Upper lobe of left lung (tissue), 6 donors: ENCODE measurements around the gene SECISBP2L. TPM values are rescaled to one million over a fixed set of nuclear protein-coding genes. Genes with fewer than 3 reads are reported as not detected.

ENCODE experiments used
- ATAC-seq, 2 donors: fragments of 200-7000 bp; cut with Tn5 transposase; one replicate each; pipeline ENCODE4 v1.9.1; 2022; ENCODE audit warnings: mild to moderate bottlenecking in 2 of 2, moderate library complexity in 2 of 2; ENCODE audit not compliant: low FRiP score in 2 of 2
- DNase-seq, 2 donors: peaks; one replicate each; pipeline ENCODE4 v3.0.0-alpha.2; 2019 to 2020
- H3K27ac ChIP-seq, 4 donors: fragments of 200-600 bp; sonication (generic); one replicate each; pipeline ENCODE4 v1.5.1; 2016 to 2019
- H3K27me3 ChIP-seq, 4 donors: fragments of 200-600 bp; sonication (generic); one replicate each; pipeline ENCODE4 v1.5.1; 2017 to 2019
- H3K36me3 ChIP-seq, 4 donors: fragments of 200-600 bp; sonication (generic); one replicate each; pipeline ENCODE4 v1.5.1; 2016 to 2019
- H3K4me1 ChIP-seq, 4 donors: fragments of 200-600 bp; sonication (generic); one replicate each; pipeline ENCODE4 v1.5.1; 2018 to 2019
- H3K4me3 ChIP-seq, 4 donors: fragments of 200-600 bp; sonication (generic); one replicate each; pipeline ENCODE4 v1.5.1; 2017 to 2019; ENCODE audit warnings: mild to moderate bottlenecking in 2 of 4, moderate library complexity in 1 of 4
- H3K9me3 ChIP-seq, 4 donors: fragments of 200-600 bp; sonication (generic); one replicate each; pipeline ENCODE4 v1.5.1; 2018 to 2019
- EP300 ChIP-seq, 4 donors: sonication (generic); formaldehyde crosslinking; IDR thresholded peaks; one replicate each; pipeline ENCODE4 v1.5.1; 2017; ENCODE audit warnings: antibody characterized with exemption in 4 of 4, control low read depth in 2 of 4
- POLR2A ChIP-seq, 4 donors: fragments of 450-650 bp; IDR thresholded peaks; one replicate each; pipeline ENCODE4 v1.5.1; 2016 to 2017; ENCODE audit warnings: antibody characterized with exemption in 4 of 4, mild to moderate bottlenecking in 2 of 4
- POLR2AphosphoS5 ChIP-seq, 2 donors: sonication (generic); formaldehyde crosslinking; IDR thresholded peaks; one replicate each; pipeline ENCODE4 v1.5.1; 2017; ENCODE audit warnings: antibody characterized with exemption in 2 of 2
- WGBS, 2 donors: methylation state at CpG; one replicate each; pipeline ENCODE4 v1.1.5; 2017 to 2018; 5-methylcytosine and 5-hydroxymethylcytosine counted together
- total RNA-seq, 6 donors: library from RNA; depleted of rRNA in 4 of 6; stranded (reverse); fragments of >200 nt in 4 of 6; gene quantifications; one replicate each; pipeline versions ENCODE4 v1.1.0 to v1.2.1, GENCODE V29; 2016 to 2021
- TF ChIP-seq, protein P1 (sequence below), 6 experiments: fragments of 450-650 bp in 4 of 6; fragments of 200-600 bp in 2 of 6; sonication (generic) in 2 of 6; IDR thresholded peaks; one replicate each; pipeline ENCODE4 v1.5.1; 2016 to 2019; ENCODE audit warnings: antibody characterized with exemption in 6 of 6
- donor health status: DM: no; HTN: no; CAD: no; lungs with moderate emphysema.
- donor health status: DM: no; HTN: yes; CAD: no; lungs with severe emphysema.

Gene SECISBP2L
- total RNA-seq, 6 donors from 2014 or later = 71.4 to 286 (median 155) TPM

DNA sequence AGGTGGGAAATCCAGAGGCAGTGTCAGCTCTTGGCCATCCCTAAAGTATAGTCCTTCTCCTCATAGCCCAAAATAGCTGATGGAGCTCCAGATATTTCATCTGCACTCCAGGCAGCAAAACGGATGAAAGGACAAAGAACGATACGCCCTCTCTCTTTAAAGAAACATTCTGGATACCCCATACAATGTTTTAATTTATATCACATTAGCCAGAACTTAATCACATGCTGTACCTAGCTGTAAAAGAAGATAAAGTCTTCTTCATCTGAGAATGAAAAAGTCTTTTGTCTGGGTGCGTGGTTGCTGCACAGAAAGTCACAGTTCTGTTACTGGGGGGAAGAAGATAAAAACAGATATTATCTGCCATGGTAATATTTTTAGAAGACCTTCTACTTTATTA is 78.2 kb downstream of the SECISBP2L start:
- H3K27me3 ChIP-seq = peaks cover 0 to 4% (median 0%) of the 10 kb centered on the region in 4 donors
- no peak overlapping the region for H3K4me3 ChIP-seq
- H3K36me3 ChIP-seq = no peaks in the 10 kb centered on the region
- H3K9me3 ChIP-seq = no peaks in the 10 kb centered on the region
- TF ChIP-seq POLR2AphosphoS5 (IDR thresholded peaks at IDR 0.05) (no peak), POLR2A (IDR thresholded peaks at IDR 0.05) (no peak), EP300 (IDR thresholded peaks at IDR 0.05) (no peak)
- TF ChIP-seq, protein P1, sequence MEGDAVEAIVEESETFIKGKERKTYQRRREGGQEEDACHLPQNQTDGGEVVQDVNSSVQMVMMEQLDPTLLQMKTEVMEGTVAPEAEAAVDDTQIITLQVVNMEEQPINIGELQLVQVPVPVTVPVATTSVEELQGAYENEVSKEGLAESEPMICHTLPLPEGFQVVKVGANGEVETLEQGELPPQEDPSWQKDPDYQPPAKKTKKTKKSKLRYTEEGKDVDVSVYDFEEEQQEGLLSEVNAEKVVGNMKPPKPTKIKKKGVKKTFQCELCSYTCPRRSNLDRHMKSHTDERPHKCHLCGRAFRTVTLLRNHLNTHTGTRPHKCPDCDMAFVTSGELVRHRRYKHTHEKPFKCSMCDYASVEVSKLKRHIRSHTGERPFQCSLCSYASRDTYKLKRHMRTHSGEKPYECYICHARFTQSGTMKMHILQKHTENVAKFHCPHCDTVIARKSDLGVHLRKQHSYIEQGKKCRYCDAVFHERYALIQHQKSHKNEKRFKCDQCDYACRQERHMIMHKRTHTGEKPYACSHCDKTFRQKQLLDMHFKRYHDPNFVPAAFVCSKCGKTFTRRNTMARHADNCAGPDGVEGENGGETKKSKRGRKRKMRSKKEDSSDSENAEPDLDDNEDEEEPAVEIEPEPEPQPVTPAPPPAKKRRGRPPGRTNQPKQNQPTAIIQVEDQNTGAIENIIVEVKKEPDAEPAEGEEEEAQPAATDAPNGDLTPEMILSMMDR (IDR thresholded peaks at IDR 0.05) = no peak
- WGBS, 2 donors = 93 to 95% methylated on average over 4 of the region's 4 CpGs
- no peak overlapping the region for H3K27ac ChIP-seq
- ATAC-seq = no peak
- H3K4me1 ChIP-seq = peaks cover 9 to 18% (median 16%) of the 10 kb centered on the region in 4 donors
- no peak for DNase-seq

DNA sequence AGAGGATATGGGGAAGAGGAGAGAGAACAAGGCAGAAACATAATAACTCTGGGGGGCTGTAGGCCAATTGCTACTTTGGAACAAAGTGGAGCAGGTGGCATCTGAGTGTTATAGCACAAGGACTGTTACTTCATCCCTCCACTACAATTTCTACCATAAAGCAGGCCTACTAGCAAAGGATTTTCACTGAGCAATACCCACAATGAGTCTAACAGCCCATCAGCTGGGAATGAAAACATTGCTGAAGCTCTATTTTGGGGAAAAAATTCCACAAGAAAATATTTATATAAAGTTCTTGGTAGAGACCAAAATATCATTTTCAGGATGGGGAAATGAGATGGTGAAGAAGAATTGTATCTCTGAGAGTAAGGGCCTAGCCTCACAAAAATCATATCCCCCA is 78.9 kb downstream of the SECISBP2L start:
- ATAC-seq (no peak), DNase-seq (no peak)
- Histone ChIP-seq H3K4me3 (no peak overlapping the region), H3K27me3 (peaks cover 0 to 6% (median 0%) of the 10 kb centered on the region in 4 donors), H3K9me3 (no peaks in the 10 kb centered on the region), H3K36me3 (no peaks in the 10 kb centered on the region), H3K27ac (no peak overlapping the region), H3K4me1 (peaks cover 9 to 23% (median 22%) of the 10 kb centered on the region in 4 donors)
- TF ChIP-seq EP300 (IDR thresholded peaks at IDR 0.05) (no peak), POLR2AphosphoS5 (IDR thresholded peaks at IDR 0.05) (no peak), POLR2A (IDR thresholded peaks at IDR 0.05) (no peak)
- TF ChIP-seq, protein P1 (IDR thresholded peaks at IDR 0.05) = no peak

DNA sequence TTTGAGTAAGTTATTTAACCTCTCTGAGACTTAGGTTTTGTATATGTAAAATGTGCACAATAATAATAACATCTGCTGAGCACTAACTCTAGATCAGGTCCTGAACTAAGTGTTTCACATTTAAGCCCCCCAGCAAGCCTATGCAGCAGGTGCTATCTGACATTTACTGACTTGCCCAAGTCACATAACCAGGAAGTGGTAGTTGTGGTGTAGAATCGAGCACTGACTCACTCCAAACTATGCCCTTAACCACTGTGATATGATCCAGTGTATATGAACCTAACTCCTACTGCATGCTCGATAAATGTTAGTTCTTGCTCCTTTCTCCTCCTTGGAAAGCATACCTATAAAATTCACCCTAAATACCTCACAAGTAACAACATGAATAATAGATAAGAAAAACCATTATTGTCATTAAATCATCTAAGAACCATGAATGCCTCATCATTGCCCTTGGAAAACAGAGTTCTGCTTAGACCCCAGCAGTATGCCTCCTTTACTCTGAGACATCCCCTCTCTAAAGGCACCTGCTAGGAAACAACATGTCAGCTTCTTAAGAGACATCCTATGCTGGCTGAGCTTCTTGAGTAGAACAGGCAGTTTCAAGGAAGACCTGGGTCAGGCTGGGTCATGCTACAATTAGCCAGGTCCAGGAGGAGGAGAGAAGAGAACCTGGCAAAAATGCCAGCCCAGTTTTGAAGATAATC is 79.5 kb downstream of the SECISBP2L start:
- no peak for TF ChIP-seq POLR2AphosphoS5 (IDR thresholded peaks at IDR 0.05)
- no peak for TF ChIP-seq EP300 (IDR thresholded peaks at IDR 0.05)
- TF ChIP-seq, protein P1 (IDR thresholded peaks at IDR 0.05) = no peak
- no peak for TF ChIP-seq POLR2A (IDR thresholded peaks at IDR 0.05)
- peaks cover 0 to 6% (median 0%) of the 10 kb centered on the region in 4 donors for H3K27me3 ChIP-seq
- H3K36me3 ChIP-seq = no peaks in the 10 kb centered on the region
- DNase-seq (no peak), ATAC-seq (no peak)
- no peak overlapping the region for H3K27ac ChIP-seq
- peaks cover 9 to 23% (median 22%) of the 10 kb centered on the region in 4 donors for H3K4me1 ChIP-seq
- no peak overlapping the region for H3K4me3 ChIP-seq
- H3K9me3 ChIP-seq = no peaks in the 10 kb centered on the region
- 58 to 68% methylated on average over 2 of the region's 2 CpGs for WGBS, 2 donors

DNA sequence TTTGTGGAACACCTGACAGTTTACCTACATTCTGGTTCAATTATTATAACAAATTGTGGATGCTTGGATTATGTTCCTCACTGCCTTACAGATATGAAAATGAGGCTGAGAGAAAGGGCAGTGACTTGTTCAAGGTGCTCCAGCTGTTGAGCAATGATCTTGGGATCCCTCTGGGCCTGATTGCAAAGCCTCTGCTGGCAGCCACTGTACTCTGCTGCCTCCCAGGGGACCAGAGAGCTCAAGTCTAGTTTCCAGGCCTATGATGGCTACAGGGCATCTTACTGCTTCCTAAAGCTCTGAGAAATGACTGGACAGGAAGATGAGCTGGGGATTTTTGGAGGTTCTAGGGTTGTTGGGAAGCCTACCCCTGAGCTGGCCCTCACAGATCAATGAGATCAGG is 80.3 kb downstream of the SECISBP2L start:
- DNase-seq = no peak
- Histone ChIP-seq H3K36me3 (no peaks in the 10 kb centered on the region), H3K27me3 (peaks cover 0 to 6% (median 0%) of the 10 kb centered on the region in 4 donors), H3K27ac (no peak overlapping the region), H3K4me1 (peaks cover 9 to 23% (median 22%) of the 10 kb centered on the region in 4 donors), H3K4me3 (no peak overlapping the region), H3K9me3 (no peaks in the 10 kb centered on the region)
- no peak for TF ChIP-seq POLR2AphosphoS5 (IDR thresholded peaks at IDR 0.05)
- TF ChIP-seq, protein P1 (IDR thresholded peaks at IDR 0.05) = no peak
- TF ChIP-seq POLR2A (IDR thresholded peaks at IDR 0.05) = no peak
- TF ChIP-seq EP300 (IDR thresholded peaks at IDR 0.05) = no peak
- ATAC-seq = no peak

DNA sequence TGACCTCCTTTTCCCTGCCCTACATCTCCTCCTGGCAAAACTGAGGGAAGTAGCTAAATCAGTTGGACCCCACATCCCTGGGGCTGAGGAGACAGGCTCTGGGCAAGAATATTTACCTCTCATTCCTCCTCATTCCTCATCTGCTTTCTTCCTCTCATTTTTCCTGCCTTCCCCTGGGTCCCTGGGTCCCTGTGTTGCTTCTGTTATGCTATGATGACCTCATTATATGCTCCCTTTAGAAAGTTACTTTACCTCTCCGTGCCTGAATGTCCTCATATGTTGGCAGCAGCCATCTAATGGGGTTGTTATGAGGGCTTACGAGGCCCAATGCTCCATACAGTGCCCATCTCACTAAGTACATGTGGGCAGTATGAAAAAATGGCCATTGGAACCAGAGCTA is 81.3 kb downstream of the SECISBP2L start:
- no peak for TF ChIP-seq EP300 (IDR thresholded peaks at IDR 0.05)
- TF ChIP-seq POLR2AphosphoS5 (IDR thresholded peaks at IDR 0.05) = no peak
- TF ChIP-seq, protein P1 (IDR thresholded peaks at IDR 0.05) = no peak
- TF ChIP-seq POLR2A (IDR thresholded peaks at IDR 0.05) = no peak
- Histone ChIP-seq H3K27ac (no peak overlapping the region), H3K4me1 (peaks cover 9 to 23% (median 22%) of the 10 kb centered on the region in 4 donors), H3K4me3 (no peak overlapping the region), H3K36me3 (no peaks in the 10 kb centered on the region), H3K27me3 (peaks cover 0 to 6% (median 0%) of the 10 kb centered on the region in 4 donors), H3K9me3 (no peaks in the 10 kb centered on the region)
- no peak for DNase-seq
- no peak for ATAC-seq
- WGBS, 2 donors = 73 to 82% methylated on average over 2 of the region's 2 CpGs
